H1 (cell line): ENCODE results near the gene KCNJ18. TPM values are rescaled to one million over a fixed set of nuclear protein-coding genes. Genes with fewer than 3 reads are reported as not detected.

Experiments
- CTCF ChIA-PET: fragments of 300-600 bp; sonication (Branson Sonifier 250); formaldehyde crosslinking; loops from one replicate; lab custom pipeline; 2021; ENCODE audit not compliant: partially characterized antibody; lab: Charles Lee
- POLR2A ChIA-PET: fragments of 300-600 bp; sonication (Branson Sonifier 250); formaldehyde crosslinking; loops from one replicate; lab custom pipeline; 2021; ENCODE audit warnings: inconsistent platforms; ENCODE audit not compliant: partially characterized antibody; lab: Charles Lee
- DNase-seq, 2 experiments: peaks; one replicate each; pipeline versions ENCODE4 v3.0.0 to v3.0.0-alpha.2; 2010 to 2022; ENCODE audit warnings: low spot score in 2 of 2, low read depth in 1 of 2, mixed read lengths in 1 of 2
- FAIRE-seq: peaks from 2 replicates; lab custom pipeline; 2011; peaks lifted over from hg19 to GRCh38; lab: Jason Lieb, UNC
- H2AFZ ChIP-seq: 2 replicates; pipeline ENCODE4 v1.8.1; 2012; ENCODE audit warnings: low read length, inconsistent platforms
- H2AK5ac ChIP-seq: 2 replicates; pipeline ENCODE4 v1.6.1; 2013; ENCODE audit warnings: low read depth, low read length
- H2BK120ac ChIP-seq: replicated peaks from 2 replicates; pipeline ENCODE3; 2013; ENCODE audit warnings: low read depth, low read length, inconsistent platforms
- H2BK12ac ChIP-seq: 2 replicates; pipeline ENCODE4 v1.6.1; 2013; ENCODE audit warnings: low read depth, low read length
- H2BK15ac ChIP-seq: 2 replicates; pipeline ENCODE4 v1.6.1; 2013; ENCODE audit warnings: low read length
- H2BK20ac ChIP-seq: 2 replicates; pipeline ENCODE4 v1.6.1; 2013; ENCODE audit warnings: low read length
- H2BK5ac ChIP-seq: 2 replicates; pipeline ENCODE4 v1.6.1; 2013; ENCODE audit warnings: low read depth, low read length
- H3K14ac ChIP-seq: 2 replicates; pipeline ENCODE4 v1.6.1; 2013; ENCODE audit warnings: inconsistent platforms; ENCODE audit not compliant: insufficient read length
- H3K18ac ChIP-seq: 2 replicates; pipeline ENCODE4 v1.6.1; 2013; ENCODE audit warnings: low read length; ENCODE audit errors: extremely low read depth
- H3K23ac ChIP-seq: 2 replicates; pipeline ENCODE4 v1.6.1; 2013; ENCODE audit warnings: inconsistent platforms; ENCODE audit not compliant: insufficient read length
- H3K23me2 ChIP-seq: 2 replicates; pipeline ENCODE4 v1.6.1; 2013; ENCODE audit warnings: low read depth, low read length
- H3K27ac ChIP-seq: 2 replicates; pipeline ENCODE4 v1.6.1; 2011; ENCODE audit warnings: low read depth, low read length, inconsistent platforms
- H3K27me3 ChIP-seq, 4 experiments: replicated peaks in 1 of 4; 1 replicate in 1 of 4; 2 replicates in 3 of 4; pipeline versions ENCODE4 v1.6.1 to v1.8.1; 2011 to 2013; ENCODE audit warnings: low read length in 3 of 4, mild to moderate bottlenecking in 3 of 4, inconsistent platforms in 2 of 4, mixed read lengths in 2 of 4, moderate library complexity in 1 of 4; ENCODE audit not compliant: control insufficient read depth in 3 of 4, insufficient read depth in 3 of 4; ENCODE audit errors: extremely low read depth in 1 of 4
- H3K36me3 ChIP-seq, 4 experiments: 2 replicates each; pipeline versions ENCODE4 v1.6.1 to v1.8.1; 2011 to 2013; ENCODE audit warnings: mild to moderate bottlenecking in 4 of 4, low read length in 3 of 4, moderate library complexity in 2 of 4, control low read depth in 1 of 4, inconsistent platforms in 1 of 4; ENCODE audit not compliant: insufficient read depth in 4 of 4, control insufficient read depth in 2 of 4
- H3K4ac ChIP-seq: replicated peaks from 2 replicates; pipeline ENCODE3; 2013; ENCODE audit warnings: low read length, low read depth, mixed read lengths, inconsistent platforms; ENCODE audit not compliant: insufficient read length
- H3K4me1 ChIP-seq, 4 experiments: replicated peaks in 1 of 4; 1 replicate in 1 of 4; 2 replicates in 3 of 4; pipeline versions ENCODE4 v1.6.1 to v1.8.1; 2011 to 2013; ENCODE audit warnings: low read length in 3 of 4, inconsistent platforms in 2 of 4, mixed read lengths in 1 of 4; ENCODE audit not compliant: insufficient read depth in 4 of 4, control insufficient read depth in 3 of 4
- H3K4me2 ChIP-seq, 2 experiments: 2 replicates each; pipeline versions ENCODE4 v1.6.1 to v1.8.1; 2011 to 2013; ENCODE audit warnings: low read depth in 2 of 2, low read length in 2 of 2, control low read depth in 1 of 2, inconsistent platforms in 1 of 2, mild to moderate bottlenecking in 1 of 2; ENCODE audit not compliant: insufficient read depth in 1 of 2
- H3K4me3 ChIP-seq, 4 experiments: fragments of 200-600, 300-600 bp in 1 of 4; sonication (generic), shearing (Covaris generic), sonication (Bioruptor Twin) in 1 of 4; 2 replicates each; pipeline versions ENCODE4 v1.5.1 to v1.8.1; 2011 to 2016; ENCODE audit warnings: low read length in 4 of 4, low read depth in 3 of 4, control low read depth in 2 of 4, inconsistent platforms in 2 of 4, mild to moderate bottlenecking in 2 of 4, mixed read lengths in 1 of 4, moderate library complexity in 1 of 4; ENCODE audit not compliant: insufficient read depth in 2 of 4; ENCODE audit errors: extremely low read depth in 1 of 4
- H3K56ac ChIP-seq: replicated peaks from 2 replicates; pipeline ENCODE3; 2013; ENCODE audit warnings: low read depth, mild to moderate bottlenecking, mixed read lengths, low read length, inconsistent platforms; ENCODE audit not compliant: insufficient read length
- H3K79me1 ChIP-seq: 2 replicates; pipeline ENCODE4 v1.6.1; 2013; ENCODE audit warnings: low read depth, low read length, control low read depth
- H3K79me2 ChIP-seq, 2 experiments: 2 replicates each; pipeline versions ENCODE4 v1.6.1 to v1.8.1; 2012 to 2013; ENCODE audit warnings: low read length in 2 of 2, mild to moderate bottlenecking in 2 of 2, inconsistent platforms in 1 of 2; ENCODE audit not compliant: insufficient read depth in 2 of 2, control insufficient read depth in 1 of 2
- H3K9ac ChIP-seq, 4 experiments: replicated peaks in 1 of 4; 1 replicate in 1 of 4; 2 replicates in 3 of 4; pipeline versions ENCODE4 v1.6.1 to v1.8.1; 2011 to 2013; ENCODE audit warnings: low read depth in 3 of 4, low read length in 3 of 4, control low read depth in 2 of 4, mild to moderate bottlenecking in 2 of 4, moderate library complexity in 2 of 4, inconsistent platforms in 1 of 4; ENCODE audit errors: extremely low read depth in 1 of 4
- H3K9me3 ChIP-seq, 2 experiments: 2 replicates each; pipeline versions ENCODE4 v1.6.1 to v1.8.1; 2012 to 2013; ENCODE audit warnings: mild to moderate bottlenecking in 2 of 2, moderate library complexity in 2 of 2, control low read depth in 1 of 2, inconsistent platforms in 1 of 2, low read depth in 1 of 2, low read length in 1 of 2, mixed read lengths in 1 of 2; ENCODE audit not compliant: insufficient read depth in 2 of 2
- H4K20me1 ChIP-seq, 2 experiments: replicated peaks in 1 of 2; 2 replicates each; pipeline versions ENCODE3 to v1.8.1; 2011 to 2013; ENCODE audit warnings: inconsistent platforms in 2 of 2, low read length in 2 of 2, mild to moderate bottlenecking in 1 of 2; ENCODE audit not compliant: insufficient read depth in 2 of 2, control insufficient read depth in 1 of 2
- H4K5ac ChIP-seq: 2 replicates; pipeline ENCODE4 v1.6.1; 2013; ENCODE audit warnings: low read length, low read depth, mixed read lengths, inconsistent platforms; ENCODE audit not compliant: insufficient read length
- H4K8ac ChIP-seq: 2 replicates; pipeline ENCODE4 v1.8.0; 2013; ENCODE audit warnings: mild to moderate bottlenecking, moderate library complexity, low read length, inconsistent platforms; ENCODE audit not compliant: insufficient read depth; ENCODE audit errors: extremely low read depth
- H4K91ac ChIP-seq: replicated peaks from 2 replicates; pipeline ENCODE3; 2013; ENCODE audit warnings: low read length, mixed read lengths, inconsistent platforms; ENCODE audit not compliant: insufficient read length
- CHD1 ChIP-seq: IDR thresholded peaks from 2 replicates; pipeline ENCODE4 v1.6.1; 2012; ENCODE audit warnings: low read depth, low read length, improper control_type of control experiment
- GABPA ChIP-seq: IDR thresholded peaks from 2 replicates; pipeline ENCODE4 v1.6.1; 2011; ENCODE audit warnings: mild to moderate bottlenecking, low read length, moderate library complexity, borderline replicate concordance; ENCODE audit not compliant: insufficient read depth
- JUN ChIP-seq: IDR thresholded peaks from 2 replicates; pipeline ENCODE4 v1.6.1; 2011; ENCODE audit warnings: low read depth, mild to moderate bottlenecking, improper control_type of control experiment, low read length
- KDM5A ChIP-seq: fragments of 200-600 bp; IDR thresholded peaks from 2 replicates; pipeline ENCODE4 v1.7.1; 2012; ENCODE audit warnings: mild to moderate bottlenecking, low read length, inconsistent platforms, mixed read lengths
- SP1 ChIP-seq: IDR thresholded peaks from 2 replicates; pipeline ENCODE4 v1.6.1; 2011; ENCODE audit warnings: low read depth, low read length
- TBP ChIP-seq: IDR thresholded peaks from 2 replicates; pipeline ENCODE4 v1.6.1; 2011; ENCODE audit warnings: low read depth, low read length, improper control_type of control experiment
- ZNF274 ChIP-seq: IDR thresholded peaks from 2 replicates; pipeline ENCODE4 v1.7.0; 2012; ENCODE audit warnings: low read length, borderline replicate concordance; ENCODE audit errors: extremely low read depth
- WGBS, 2 experiments: shearing (Covaris generic) in 1 of 2; methylation state at CpG; one replicate each; pipeline versions ENCODE4 v1.1.6 to v1.1.7; 2013 to 2015; ENCODE audit warnings: low lambda C conversion rate in 2 of 2, mixed read lengths in 2 of 2, inconsistent platforms in 1 of 2, low coverage in 1 of 2, missing lambda C conversion rate in 1 of 2; ENCODE audit not compliant: insufficient replicate concordance in 2 of 2, insufficient coverage in 1 of 2, insufficient read length in 1 of 2; ENCODE audit errors: extremely low coverage in 1 of 2, missing lambda C conversion rate in 1 of 2; 5-methylcytosine and 5-hydroxymethylcytosine counted together
- polyA plus RNA-seq, 7 experiments: library from polyadenylated mRNA; depleted of rRNA in 3 of 7; stranded (reverse) in 5 of 7; unstranded in 2 of 7; fragments of >200 nt in 5 of 7; fragments of 200-250 nt in 2 of 7; gene quantifications; 1 replicate in 5 of 7; 2 replicates in 1 of 7; 4 replicates in 1 of 7; pipeline versions ENCODE4 v1.2.1 to v1.2.3, GENCODE V29; 2011 to 2013; ENCODE audit warnings: missing spikeins in 2 of 7, mixed read lengths in 2 of 7
- total RNA-seq: library from RNA; stranded (reverse); fragmentation: NEBNext Ultra II Directional; extraction: Animal tissue kit (Norgen Biotek cat#: 25700); gene quantifications from 2 replicates; pipeline ENCODE4 v1.2.1, GENCODE V29; 2021
- TF ChIP-seq, protein P1 (sequence below): IDR thresholded peaks from 2 replicates; pipeline ENCODE4 v1.6.1; 2011; ENCODE audit warnings: low read length, improper control_type of control experiment

KCNJ18 gene
- total and polyA plus RNA-seq, 2 of the 8 experiments (the other 6 are each of a cell fraction or from before 2014, with no cell fraction given) = not detected

DNA sequence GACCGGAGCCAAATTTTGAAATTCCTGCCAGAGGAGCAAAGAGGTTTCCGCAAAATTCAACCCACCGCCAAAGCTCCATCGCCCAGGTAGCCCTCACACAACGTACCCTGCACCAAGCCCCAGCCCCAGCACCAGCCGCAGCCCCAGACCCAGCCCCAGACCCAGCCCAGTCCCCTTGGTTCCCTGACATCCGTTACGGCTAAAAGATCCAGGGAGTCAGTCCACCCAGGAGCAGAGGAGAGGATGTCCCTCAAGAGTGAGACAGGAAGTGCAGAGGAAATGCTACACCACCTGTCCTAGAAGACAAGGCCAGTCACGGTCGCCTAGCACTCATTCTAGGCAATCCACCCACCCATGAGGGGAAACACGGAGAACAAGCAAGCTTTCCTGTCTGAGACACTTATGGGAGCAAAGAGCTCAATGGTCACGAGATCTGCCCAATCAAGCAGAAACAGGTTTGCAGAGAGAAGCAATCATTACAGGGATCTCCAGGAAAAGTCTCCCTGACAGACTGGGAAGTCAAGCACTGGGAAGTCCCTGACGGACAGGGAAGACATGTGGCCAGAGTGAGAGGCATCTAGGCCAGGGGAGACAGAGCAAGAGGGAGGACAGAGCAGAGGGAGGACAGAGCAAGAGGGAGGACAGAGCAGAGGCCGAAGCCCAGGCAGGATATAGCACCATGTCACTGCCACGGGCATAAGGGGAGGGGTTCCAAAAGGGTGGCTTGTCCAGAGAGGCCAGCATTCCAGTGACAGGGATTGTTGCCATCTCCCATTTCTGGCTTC lies 15.0 kb upstream of the KCNJ18 start:
- Histone ChIP-seq H3K79me1 (no peaks in the 10 kb centered on the region), H3K14ac (no peak overlapping the region), H3K4me1 (no peaks in the 10 kb centered on the region), H4K8ac (no peak overlapping the region), H4K5ac (no peak overlapping the region), H2BK12ac (no peak overlapping the region), H3K27ac (no peak overlapping the region), H2BK120ac (no peak overlapping the region), H3K23ac (no peak overlapping the region), H3K4ac (no peak overlapping the region), H3K23me2 (no peaks in the 10 kb centered on the region), H4K91ac (no peak overlapping the region), H3K27me3 (no peaks in the 10 kb centered on the region), H3K18ac (no peak overlapping the region; the same call in 1 of the 2 replicates), H3K9me3 (peaks cover 53 to 94% of the 10 kb centered on the region in 2 experiments), H2BK5ac (no peak overlapping the region), H4K20me1 (no peaks in the 10 kb centered on the region), H3K9ac (no peak overlapping the region), H3K36me3 (peaks cover 0 to 6% (median 0%) of the 10 kb centered on the region in 4 experiments; a peak in 1 of 8 replicates), H3K56ac (no peak overlapping the region), H3K4me3 (no peak overlapping the region), H2AFZ (no peak overlapping the region), H2BK20ac (no peak overlapping the region), H2BK15ac (no peak overlapping the region), H2AK5ac (no peak overlapping the region), H3K4me2 (no peak overlapping the region), H3K79me2 (no peaks in the 10 kb centered on the region)
- DNase-seq (no peak), FAIRE-seq (no peak)
- no peak for TF ChIP-seq SP1
- TF ChIP-seq GABPA = no peak
- TF ChIP-seq, protein P1, sequence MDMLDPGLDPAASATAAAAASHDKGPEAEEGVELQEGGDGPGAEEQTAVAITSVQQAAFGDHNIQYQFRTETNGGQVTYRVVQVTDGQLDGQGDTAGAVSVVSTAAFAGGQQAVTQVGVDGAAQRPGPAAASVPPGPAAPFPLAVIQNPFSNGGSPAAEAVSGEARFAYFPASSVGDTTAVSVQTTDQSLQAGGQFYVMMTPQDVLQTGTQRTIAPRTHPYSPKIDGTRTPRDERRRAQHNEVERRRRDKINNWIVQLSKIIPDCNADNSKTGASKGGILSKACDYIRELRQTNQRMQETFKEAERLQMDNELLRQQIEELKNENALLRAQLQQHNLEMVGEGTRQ = no peak
- TF ChIP-seq TBP = no peak
- TF ChIP-seq CHD1 = no peak
- TF ChIP-seq JUN = no peak
- no peak for TF ChIP-seq KDM5A
- TF ChIP-seq ZNF274 = no peak
- ChIA-PET POLR2A (no interaction called here), CTCF (no interaction called here)
- WGBS, 2 experiments = 70% methylated on average over 13 of the region's 15 CpGs; no CpG with 5 or more reads in 1 of the 2 experiments
